M059J (cell line): ENCODE measurements around the gene CDK15. TPM values are rescaled to one million over a fixed set of nuclear protein-coding genes. Genes with fewer than 3 reads are reported as not detected.

Experiments
- DNase-seq: peaks from one replicate; pipeline ENCODE4 v3.0.0-alpha.2; 2012; ENCODE audit warnings: low read depth
- total RNA-seq: library from RNA; depleted of rRNA; stranded (reverse); fragments of >200 nt; shearing (Covaris generic); gene quantifications from 2 replicates; pipeline ENCODE4 v1.2.3, GENCODE V29; 2014

CDK15 gene
- total RNA-seq, 1 experiment from 2014 or later = 17.6 TPM

DNA sequence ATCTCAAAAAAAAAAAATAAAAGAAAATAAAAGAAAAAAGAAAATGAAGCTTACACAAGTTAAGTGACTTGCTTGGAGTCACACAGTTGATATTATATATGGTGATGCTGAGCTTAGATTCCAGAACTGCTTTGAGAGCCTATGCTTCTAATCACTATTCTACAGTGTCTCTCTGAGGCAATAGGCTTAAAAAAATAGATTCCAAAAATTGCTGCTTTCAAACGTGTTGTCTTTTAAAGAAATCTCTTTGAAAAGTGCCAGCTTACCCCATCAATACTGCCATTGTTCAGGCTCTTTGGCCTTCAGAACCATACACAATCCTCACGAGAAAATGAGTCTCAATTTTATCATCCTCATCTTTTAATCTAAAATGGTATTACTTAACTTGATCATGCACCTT lies 102.6 kb downstream of the CDK15 start:
- DNase-seq = no peak

DNA sequence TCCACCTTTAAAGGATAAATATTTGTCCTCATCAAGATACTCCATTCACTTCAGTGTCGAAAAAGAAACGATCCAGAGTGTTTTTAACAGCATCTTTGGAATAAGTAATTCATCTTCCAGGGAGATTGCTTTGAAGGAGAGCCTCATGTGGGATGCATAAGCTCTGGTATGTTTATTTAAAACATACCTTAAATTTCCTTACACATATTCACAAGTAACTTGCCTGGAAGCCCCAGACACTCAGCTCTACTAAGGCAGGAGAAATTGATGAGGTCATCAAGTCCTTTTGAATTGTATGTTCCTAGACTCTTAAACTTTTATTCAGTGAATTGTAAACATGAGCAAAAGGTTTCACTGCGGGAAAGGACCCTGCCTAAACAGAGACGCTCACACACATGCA lies 103.0 kb downstream of the CDK15 start:
- DNase-seq = peak; percentile 65

DNA sequence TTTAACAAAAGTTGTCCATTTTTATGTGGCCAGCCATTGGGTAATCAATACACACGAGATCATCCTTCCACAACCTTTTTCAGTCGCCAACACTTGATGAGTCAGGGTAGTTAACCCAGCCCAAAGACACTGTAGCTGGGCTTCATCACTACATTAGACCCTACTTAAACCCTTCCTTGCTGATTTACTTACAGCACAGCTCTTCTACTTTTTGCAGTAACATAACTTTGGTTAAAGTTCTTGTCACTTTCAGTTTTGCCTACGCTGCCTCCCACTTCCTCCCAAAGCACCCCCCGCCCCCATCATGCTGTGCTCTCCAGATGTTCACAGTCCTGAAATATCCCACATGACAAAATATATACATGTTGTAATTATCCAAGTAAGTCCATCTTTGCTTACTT lies 103.6 kb downstream of the CDK15 start:
- no peak for DNase-seq

DNA sequence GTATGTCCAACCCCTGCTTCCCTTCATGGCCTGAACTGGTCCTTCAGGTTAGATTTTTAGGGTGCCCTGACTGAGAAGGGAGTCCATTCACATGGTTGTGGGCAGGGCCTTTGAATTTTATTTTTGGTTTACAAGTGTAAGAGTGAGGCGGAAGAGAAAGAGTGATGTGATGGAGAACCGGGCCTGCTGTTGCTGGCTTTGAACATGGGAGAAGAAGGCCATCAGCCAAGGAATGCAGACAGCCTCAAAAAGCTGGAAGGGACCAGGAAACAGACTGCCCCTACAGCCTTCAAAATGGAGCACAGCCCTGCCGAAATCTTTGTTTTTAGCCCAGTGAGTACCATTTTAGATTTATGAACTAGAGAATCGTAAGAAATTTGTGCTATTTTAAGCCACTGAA lies 105.0 kb downstream of the CDK15 start:
- no peak for DNase-seq

DNA sequence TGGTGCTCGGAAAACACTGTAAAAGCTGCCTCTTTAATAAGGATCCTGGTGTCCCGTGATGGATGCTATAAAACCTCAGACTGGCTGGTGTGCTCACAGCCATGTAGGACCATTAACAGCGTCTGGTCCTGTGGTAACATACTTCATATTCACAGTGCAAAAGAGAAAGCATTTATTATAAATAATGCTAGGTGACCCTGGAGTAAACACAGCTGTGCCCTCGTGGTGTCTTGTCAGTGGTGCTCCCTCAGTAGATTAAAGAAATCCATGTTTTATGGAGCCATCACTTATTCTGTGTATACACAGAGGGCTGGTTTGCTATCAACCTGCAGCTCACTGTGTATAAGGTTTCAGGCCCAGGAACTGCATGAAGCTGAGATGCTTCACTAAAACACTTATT lies 106.9 kb downstream of the CDK15 start:
- DNase-seq = no peak

DNA sequence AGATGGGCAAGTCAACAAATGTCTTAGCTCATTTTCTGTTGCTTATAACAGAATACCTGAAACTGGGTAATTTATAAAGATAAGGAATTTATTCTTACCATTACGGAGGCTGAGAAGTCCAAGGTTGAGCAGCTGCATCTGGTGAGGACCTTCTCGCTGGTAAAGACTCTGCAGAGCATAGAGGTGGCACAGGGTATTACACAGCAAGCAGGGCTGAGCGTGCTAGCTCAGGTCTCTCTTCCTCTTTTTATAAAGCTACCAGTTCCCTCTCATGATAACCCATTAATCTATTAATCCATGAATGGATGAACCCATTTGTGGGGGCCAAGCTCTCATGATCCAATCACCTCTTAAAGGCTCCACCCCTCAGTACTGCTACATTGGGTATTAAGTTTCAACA lies 109.1 kb downstream of the CDK15 start:
- DNase-seq = no peak

DNA sequence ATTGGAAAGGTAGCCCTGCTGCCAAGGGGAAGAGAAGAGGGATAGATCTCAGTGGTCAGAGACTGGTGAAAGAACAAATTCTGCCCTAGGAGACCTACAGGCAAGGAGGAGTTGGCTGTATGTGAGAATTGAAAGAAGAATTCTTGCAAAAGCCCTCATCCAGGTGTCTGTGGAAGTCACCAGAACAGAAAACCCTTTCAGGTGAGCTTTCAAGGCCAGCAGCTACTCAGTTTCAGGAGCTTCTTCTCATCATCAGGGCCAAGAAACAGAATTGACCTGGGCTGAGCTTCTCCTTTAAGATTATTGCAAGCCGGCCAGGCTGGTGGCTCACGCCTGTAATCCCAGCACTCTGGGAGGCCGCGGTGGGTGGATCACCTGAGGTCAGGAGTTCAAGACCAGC lies 110.2 kb downstream of the CDK15 start:
- DNase-seq = no peak

DNA sequence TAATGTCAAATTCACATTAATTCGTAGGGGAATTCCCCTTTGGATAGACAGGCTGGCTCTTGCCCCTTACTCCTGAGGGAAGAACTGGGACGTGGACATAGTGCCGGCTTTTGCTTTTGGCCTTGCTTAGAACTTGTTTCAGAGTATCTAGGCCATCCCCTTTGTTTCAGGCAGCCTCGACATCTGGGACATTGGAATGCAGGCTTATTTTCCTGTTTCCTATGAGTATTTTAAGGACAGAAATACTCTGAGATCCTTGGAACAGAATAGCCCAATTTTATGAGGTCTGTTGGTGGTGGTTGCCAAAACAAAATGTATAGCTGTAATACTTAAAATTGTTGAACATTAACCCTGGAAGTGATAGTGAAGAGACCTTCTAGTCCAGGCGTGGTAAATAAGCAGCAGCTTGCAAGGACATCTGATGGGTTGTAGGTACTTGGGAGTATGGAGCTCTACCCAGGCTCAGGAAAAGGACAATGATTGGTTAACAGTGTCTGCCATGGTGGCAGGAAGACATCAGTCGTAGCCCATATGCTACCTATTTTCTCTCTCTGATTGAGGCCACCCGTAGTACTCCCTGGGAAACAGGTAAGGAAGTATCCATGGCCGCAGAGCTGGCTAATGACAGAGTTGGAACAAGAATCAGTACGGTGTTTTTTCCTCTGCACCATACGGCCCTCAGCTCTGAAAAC lies 112.4 kb downstream of the CDK15 start:
- no peak for DNase-seq

DNA sequence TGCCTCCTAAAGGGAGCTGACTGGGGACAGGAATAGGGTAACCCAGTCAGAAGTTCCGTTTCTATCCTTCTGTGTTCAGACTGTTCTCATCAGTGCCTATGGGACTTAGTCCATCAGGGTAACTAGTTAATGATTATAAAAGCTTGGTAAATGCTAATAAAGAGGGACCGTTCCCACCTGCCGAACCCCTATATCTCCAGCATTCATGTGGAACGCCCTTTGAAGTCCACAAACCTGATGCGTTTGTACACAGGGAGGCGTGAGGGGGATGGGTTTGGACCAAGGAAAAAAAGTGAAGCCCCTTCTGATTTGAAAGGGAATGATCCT lies 112.9 kb downstream of the CDK15 start:
- DNase-seq = no peak

DNA sequence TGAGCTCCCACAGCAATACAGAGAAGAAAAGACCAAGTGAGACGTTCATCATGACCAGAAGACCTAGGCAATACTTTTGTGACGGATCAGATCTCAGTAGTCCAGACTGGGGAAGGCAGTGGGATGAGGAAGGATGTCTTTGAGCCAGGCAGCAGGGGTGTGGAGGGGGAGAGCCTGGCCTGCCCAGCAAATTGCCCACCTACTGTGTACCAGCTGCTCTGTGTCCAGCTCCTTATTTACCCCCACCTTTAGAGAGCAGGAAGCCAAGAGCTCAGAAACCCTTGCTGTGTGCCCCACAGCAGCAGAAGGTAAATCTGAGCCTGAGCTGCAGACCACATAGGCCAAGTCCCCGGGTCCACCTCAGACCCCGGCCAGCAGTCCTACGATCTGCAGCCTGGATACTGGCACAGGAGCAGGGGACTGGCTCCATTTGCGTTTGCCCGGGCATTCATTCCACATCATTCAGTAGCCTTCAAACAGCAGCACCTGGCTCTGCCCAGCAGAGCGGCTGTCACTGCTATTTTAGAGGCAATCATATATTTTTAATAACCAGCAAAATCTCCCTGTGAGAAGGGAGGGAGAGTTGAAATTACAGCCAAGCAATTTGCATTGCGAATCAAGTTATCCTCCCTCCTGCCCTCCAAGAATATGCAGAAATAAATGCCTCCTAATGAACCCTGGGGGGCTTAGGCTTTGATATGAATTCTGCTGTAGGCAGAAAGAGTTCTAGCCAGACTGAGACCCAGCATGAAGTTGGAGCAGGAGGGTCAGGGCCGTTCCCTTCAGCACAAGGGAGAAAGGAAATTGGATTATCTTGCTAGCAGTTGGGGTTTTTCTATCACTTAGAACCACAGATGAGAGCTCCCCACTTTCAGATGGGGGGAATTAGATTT lies 117.3 kb downstream of the CDK15 start:
- no peak for DNase-seq

DNA sequence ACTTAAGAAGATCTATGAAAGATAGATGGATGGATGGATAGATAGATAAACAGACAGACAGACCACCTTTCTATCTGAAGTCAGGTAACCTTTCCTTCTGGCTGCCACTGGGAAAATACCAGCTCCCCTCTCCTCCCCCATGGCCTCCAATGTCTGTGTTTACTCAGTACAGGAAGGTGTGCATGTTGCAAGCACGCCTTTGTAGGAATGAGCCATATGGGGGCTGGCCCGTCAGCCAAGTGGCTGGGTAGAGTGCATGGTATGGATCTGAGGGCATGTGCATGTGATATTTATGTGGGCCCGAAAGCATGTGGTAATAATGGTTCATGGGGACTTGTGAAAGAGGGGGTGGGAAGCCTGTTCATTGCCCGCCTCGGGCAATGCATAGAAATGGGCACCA lies 118.1 kb downstream of the CDK15 start:
- no peak for DNase-seq

DNA sequence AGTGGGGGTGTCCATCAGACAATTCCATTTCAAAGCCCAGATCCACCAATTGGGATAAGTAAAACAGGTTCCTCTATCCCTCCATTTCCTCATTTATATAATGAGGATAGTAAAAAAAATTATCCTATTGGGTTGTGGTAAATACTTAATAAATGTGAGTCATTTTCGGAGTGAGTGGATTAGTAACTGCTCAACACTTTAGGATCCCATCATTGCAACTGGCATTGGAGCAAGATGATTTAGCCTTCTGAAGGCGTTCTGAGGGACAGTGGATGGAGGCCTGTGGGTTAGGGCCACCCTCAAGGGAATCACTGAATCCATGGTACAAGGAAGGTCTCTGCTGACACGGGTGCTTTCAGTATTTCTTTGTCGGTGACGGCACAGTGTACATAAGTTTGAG lies 118.7 kb downstream of the CDK15 start:
- DNase-seq = no peak

DNA sequence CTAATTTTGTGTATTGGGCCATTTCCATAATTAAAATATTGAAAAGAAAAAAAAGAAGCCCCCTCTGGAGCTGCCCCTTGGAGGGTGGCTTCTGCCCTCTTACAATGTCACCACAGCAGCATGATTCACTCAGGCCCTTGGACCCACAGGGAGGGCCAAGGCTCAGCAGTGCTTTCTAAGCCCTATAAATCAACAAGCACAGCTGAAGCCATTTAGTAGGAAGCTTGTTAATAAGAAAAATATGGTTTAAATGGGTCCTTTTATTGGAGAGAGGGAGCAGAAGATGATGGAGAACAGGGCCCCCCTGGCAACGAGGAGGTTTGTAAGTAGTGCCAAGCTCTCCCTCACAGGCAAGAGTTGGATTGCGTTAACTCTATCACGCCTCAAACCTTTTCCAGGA lies 119.7 kb downstream of the CDK15 start:
- DNase-seq = no peak

DNA sequence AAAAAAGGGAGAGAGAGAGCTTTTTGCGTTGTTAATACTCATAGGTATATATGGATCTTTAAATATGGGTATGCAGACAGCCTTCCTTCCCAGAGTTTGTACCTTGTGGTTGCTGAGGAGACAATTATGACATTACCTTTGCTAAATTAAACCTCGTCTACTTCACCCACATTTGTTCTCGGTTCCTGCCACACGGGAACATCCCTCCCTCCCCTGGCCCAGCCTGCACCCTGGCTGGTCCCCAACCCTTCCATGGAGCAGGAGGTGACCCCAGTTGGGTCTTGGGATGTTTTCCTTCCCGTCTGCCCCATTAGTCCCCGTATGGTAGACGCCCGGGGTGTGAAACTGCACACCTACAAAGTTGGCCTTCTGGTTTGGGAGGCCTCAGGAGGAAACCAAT lies 122.0 kb downstream of the CDK15 start:
- no peak for DNase-seq

DNA sequence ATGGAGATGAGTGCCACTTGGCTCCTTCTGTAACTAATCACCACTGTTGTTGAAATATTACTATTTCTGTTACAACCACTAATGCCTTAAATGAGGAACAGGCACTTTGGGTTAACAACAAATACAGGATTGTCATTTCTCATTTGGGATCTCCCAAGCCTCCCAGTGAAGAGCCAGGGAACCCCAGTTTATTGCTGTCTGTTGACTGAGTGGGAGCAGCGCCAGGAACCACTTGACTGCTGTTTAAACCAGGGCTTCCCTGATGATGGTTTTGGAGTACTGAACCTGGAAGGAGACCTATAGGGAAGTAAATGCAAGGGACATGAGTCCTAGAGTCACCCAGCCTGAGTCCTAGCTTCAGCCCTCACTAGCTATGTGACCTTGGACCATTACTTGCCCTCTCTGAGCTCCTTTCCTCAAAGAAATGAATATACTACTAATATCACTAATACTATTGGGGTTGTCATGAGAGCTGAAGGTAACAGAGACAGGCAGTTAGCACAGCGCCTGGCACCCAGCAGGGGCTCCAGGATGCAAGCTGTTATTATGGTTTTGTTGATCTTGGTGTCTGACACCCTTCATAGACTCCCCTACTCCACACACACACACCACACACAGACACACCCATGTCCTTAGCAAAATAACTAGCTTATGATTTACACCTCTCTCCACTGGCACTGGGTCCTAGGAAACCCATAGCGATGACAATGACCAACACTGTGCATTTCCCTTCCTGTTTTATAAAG lies 123.1 kb downstream of the CDK15 start:
- no peak for DNase-seq

DNA sequence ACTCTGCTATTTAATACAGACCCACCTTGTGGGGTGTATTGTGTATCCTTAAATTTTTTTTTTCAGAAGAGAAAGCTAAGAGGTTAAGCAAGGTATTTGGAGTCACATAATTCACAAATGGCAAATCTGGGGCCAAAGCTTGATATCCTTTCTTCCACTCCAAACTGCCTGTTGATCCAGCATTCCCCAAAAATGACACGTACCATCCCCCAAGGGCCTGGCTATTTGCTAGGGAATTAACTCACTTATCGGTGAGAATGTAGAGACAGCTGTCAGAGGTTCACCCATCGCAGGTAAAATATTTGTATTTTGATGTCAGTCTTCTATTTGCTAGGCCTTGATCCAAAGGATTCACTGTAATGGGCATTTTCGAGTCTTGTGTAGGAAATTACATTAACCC lies 123.7 kb downstream of the CDK15 start:
- no peak for DNase-seq

DNA sequence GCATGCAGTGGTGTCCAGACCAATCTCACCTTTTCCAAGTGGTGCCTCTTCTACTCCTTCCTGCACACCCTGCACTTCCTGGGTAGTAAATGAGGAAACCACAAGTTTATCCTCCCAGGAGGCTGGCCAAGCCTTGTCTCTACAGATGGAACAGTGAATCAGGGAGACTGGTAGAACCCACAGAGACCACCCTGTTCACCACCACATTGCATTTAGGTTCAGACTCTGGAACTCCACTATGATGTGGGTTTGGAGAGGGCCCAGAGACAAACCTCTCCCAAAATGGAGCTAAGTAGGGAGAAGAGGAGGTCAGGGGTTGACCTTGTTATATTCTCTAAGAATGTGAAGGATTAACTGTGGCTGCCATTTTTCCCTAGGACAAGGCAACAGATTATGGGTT lies 124.5 kb downstream of the CDK15 start:
- peak; percentile 52 for DNase-seq

DNA sequence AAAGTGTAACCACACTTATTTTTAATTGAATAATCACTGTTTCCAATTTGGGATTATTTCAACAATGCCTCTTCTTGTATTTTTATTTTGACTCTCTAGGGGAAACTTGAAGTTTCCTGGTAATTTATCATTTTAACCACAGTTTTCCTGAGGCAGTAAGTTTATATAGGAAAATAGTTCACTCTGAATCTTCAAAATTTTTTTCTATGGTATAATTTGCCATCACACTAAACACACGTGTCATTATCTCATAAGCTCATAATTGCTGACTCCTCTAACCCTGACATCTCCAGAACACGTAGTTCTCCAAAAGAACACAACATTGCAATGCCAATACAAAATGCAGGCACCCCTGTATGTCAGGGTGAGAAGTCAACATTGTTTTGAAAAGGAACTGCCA lies 125.1 kb downstream of the CDK15 start:
- no peak for DNase-seq

DNA sequence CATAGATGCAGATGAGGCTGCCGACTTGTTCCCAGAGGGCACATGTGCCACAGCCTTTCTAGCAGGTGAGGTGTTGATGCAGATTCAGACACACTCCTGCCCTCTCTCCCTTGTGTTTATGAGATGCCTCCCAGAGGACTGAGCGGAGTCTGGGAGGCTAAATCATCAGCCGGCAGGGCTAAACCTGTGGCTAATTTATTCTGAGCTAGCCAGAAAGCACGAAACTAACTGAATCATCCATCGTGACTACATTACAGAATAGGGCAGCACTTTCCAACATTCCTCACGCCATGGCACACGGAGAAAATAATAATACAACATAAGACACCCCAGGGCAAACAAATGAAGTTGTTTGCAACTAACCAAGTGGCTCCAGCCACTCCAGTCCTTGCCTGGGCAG lies 125.6 kb downstream of the CDK15 start:
- DNase-seq = peak; percentile 82

DNA sequence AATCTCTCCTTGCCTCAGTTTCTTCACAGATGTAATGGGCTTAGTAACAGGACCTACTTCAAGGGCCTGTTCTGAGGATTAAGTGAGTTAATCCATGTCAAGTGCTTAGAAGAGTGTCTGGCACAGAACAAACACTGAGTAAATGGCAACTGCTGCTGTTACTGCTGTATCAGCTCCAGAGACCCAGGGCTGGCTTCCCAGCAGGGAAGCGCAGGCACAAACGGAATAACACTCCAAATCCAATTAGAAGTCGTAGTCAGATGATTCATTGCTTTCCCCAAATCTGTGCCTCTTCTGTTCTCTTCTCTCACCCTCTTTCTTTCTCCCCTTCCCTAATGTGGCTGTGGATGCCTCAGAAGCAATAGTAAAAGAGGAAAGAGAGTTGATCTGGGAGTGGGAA lies 126.2 kb downstream of the CDK15 start:
- no peak for DNase-seq

DNA sequence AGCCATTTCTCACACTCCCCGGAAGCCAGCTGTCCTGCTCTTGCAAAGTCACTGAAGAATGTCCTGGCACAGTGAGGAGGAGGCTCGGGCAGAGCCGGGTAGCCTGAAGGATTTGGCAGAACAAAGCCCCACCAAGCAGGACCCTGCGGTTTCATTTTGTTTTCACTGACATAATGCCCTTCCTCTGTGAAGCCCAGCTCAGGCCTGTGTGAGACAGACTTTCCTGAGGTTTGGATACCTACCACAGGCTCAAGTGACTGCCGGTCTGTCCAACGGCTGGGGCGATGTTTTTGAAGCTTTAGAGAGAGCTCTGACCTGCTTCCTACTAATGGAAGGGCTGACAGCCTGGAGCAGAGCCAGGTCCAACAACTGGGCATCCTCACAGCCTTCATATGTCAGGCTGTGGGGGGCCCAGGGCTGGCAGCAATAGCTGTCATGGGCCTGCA lies 127.5 kb downstream of the CDK15 start:
- peak; percentile 71 for DNase-seq

DNA sequence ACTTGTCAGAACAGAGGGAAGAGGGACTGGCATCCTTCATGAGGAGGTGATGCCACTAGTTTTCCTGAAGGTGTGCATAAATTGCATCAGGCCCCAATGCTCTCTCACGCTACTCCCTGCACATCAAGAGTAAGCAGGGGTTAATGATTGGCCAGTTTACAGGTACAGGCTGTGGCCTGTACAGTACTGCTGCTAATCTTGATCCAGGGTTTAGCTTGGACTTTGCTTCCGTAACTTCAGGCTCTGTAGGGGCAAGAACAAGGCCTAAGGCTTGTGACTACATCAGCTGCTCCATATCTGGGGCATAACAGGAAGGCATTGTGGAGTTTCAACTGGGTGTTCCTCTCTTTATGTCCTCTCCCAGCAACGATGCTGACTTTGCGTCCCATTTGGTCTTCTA lies 130.5 kb downstream of the CDK15 start:
- DNase-seq = no peak

DNA sequence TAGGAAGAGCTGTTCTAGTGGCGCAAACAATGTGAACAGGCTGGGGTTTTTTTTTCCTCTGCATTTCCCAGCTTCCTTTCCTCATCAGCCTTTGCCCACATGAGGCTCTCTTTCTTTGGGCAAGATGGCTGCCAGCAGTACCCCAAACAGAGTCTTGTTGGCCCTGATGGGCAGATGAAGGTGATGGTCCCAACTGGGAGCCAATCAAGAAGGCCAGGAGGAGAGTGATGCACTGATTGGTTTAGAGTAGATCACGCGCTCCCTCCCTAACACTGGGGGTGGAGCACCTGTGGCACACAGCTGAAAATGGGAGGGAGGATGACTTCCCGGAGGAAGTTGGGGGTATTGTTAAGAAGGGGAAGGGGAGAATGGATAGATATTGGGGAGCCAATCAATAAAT lies 131.0 kb downstream of the CDK15 start:
- no peak for DNase-seq
